Lower leg skin (tissue), 4 donors: ENCODE results near the gene RAB7A. TPM values are rescaled to one million over a fixed set of nuclear protein-coding genes. Genes with fewer than 3 reads are reported as not detected.

Experiments
- DNase-seq, 2 donors: peaks; one replicate each; pipeline ENCODE4 v3.0.0-alpha.2; 2019; ENCODE audit warnings: low spot score in 2 of 2
- H3K4me3 ChIP-seq: fragments of 200-600 bp; sonication (generic); 2 replicates; pipeline ENCODE4 v1.5.1; 2017; ENCODE audit warnings: mild to moderate bottlenecking, low read depth; ENCODE audit not compliant: poor library complexity, severe bottlenecking
- POLR2A ChIP-seq, 2 donors: fragments of 450-650 bp; IDR thresholded peaks; one replicate each; pipeline ENCODE4 v1.6.1; 2016 to 2017; ENCODE audit warnings: antibody characterized with exemption in 2 of 2, mild to moderate bottlenecking in 1 of 2, moderate library complexity in 1 of 2
- WGBS, 2 donors: methylation state at CpG; one replicate each; pipeline ENCODE4 v1.1.5; 2018; 5-methylcytosine and 5-hydroxymethylcytosine counted together
- intact Hi-C: fragments of 100-400 bp; cut with DNase I; formaldehyde crosslinking; loops from one replicate; pipeline ENCODE4 v1.15.0; 2023; ENCODE audit warnings: low total_unique reads
- total RNA-seq, 4 donors: library from RNA; depleted of rRNA; stranded (reverse); fragments of >200 nt; gene quantifications; one replicate each; pipeline ENCODE4 v1.1.0, GENCODE V29; 2016
- TF ChIP-seq, protein P1 (sequence below), 3 donors: fragments of 450-650 bp; IDR thresholded peaks; one replicate each; pipeline ENCODE4 v1.5.1; 2016; ENCODE audit warnings: antibody characterized with exemption in 3 of 3, mild to moderate bottlenecking in 3 of 3, moderate library complexity in 2 of 3

RAB7A gene
- total RNA-seq, 4 donors from 2014 or later, result 82.0 to 127 (median 114) TPM

DNA sequence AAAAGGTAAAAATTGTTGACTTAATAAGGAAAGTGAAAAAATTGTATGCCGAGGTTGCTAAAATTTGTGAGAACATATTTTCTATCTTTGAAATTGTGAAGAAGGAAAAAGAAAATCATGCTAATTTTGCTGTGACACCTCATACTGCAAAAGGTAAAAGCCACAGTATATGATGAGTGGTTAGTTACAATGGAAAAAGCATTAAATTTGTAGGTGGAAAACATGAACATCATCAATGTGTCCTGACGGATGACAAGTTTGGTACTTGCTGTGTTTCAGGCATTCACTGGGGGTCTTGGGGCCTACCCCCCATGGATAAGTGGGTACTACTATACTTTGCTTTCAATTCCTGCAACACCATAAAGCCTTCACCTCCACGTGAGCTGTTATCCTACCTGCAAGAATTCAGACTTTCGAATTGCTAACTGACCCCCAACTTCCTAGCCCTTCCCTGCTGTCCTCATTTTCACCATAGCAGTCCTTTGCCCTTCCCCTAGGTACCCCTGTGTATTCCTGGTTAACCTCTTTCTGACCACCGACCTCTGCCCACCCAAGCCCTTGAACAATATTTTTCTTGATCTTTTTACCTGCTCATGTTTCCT is 62.4 kb downstream of the RAB7A start:
- 86 to 93% methylated on average over 5 of the region's 5 CpGs for WGBS, 2 donors
- no peak for DNase-seq
- no peak for TF ChIP-seq POLR2A (IDR thresholded peaks at IDR 0.05)
- TF ChIP-seq, protein P1, sequence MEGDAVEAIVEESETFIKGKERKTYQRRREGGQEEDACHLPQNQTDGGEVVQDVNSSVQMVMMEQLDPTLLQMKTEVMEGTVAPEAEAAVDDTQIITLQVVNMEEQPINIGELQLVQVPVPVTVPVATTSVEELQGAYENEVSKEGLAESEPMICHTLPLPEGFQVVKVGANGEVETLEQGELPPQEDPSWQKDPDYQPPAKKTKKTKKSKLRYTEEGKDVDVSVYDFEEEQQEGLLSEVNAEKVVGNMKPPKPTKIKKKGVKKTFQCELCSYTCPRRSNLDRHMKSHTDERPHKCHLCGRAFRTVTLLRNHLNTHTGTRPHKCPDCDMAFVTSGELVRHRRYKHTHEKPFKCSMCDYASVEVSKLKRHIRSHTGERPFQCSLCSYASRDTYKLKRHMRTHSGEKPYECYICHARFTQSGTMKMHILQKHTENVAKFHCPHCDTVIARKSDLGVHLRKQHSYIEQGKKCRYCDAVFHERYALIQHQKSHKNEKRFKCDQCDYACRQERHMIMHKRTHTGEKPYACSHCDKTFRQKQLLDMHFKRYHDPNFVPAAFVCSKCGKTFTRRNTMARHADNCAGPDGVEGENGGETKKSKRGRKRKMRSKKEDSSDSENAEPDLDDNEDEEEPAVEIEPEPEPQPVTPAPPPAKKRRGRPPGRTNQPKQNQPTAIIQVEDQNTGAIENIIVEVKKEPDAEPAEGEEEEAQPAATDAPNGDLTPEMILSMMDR (IDR thresholded peaks at IDR 0.05), result no peak
- intact Hi-C loops, result no loop called here
- H3K4me3 ChIP-seq, result no peak overlapping the region

DNA sequence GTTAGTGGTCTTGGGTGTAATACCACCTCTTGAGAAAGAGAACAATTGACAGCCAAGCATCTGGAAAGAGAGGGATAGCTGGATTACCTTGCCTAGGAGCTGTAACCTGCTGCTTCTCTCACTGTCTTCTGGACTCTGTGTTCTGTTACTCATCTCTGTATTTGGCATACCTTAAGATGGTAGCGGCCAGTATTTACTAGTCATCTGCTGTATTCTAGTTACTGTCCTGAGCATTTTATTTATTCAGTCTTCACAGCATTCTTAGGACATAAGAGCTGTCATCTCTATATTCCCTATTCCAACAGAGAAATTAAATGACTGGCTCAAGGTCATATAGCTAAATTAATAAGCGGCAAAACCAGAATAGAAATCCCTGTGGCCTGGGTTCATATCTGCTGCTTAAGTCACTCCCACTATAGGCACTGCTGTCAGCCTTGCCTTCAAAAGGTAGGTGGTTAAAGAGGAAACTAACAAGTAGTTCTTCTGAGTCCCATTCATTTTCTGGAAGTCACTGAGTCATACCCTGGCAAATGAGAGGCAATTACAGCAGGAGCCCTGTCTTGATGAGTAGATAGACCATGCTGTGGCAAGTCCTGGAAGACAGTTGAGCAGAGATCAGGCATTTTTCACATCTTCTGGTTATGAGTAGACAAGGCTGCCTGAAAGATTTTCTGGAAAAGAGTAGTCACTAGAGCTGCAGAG is 68.2 kb downstream of the RAB7A start:
- TF ChIP-seq POLR2A (IDR thresholded peaks at IDR 0.05), result no peak
- TF ChIP-seq, protein P1 (IDR thresholded peaks at IDR 0.05), result no peak
- intact Hi-C loops, result no loop called here
- DNase-seq, result no peak
- 56 to 68% methylated on average over 2 of the region's 2 CpGs for WGBS, 2 donors
- H3K4me3 ChIP-seq, result no peak overlapping the region

DNA sequence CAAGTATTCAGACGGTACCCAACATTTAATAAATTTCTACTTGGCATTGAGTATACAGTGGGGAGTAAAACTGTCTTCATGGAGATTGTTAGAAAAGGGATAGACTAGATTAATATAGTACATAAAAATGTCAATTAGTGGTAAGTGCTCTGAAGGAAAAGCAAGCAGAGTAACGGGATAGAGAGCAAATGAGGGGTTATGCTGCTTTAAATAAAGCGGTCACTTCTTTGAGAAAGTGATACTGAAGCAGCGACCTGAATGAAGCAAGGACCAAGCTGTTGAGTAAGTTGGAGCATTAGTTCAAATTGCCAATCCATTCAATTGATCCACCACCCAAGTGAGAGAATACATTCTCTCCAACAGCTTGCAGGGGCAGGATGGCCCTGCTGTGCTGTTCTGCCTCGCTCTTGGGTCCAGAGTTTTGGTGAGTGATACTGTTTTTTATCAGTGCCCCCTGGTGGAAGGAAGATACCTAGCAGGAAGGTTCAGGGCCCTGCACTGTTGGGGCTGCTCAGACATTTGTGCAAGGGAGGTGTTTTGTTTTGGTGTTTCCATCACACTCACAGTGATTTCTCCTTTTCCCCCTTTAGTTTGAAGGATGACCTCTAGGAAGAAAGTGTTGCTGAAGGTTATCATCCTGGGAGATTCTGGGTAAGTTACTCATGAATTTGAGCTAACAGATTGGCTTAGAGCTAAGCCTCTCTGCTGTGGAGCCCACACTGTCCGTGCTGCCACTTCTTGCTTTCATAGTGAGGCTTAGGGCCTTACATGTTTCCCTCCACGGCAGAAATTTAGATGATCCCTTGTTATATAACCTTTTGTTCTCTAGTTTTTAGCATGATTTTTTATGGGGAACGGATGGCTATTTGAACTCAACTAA is 69.0 kb downstream of the RAB7A start:
- DNase-seq, result peak in 1 of 2 donors; percentile 64
- H3K4me3 ChIP-seq, result no peak overlapping the region
- intact Hi-C loops, result loop anchor here (5.0 kb wide), 1 partner anchor 118 kb away; no protein-coding TSS in a partner anchor
- WGBS, 2 donors, result 50 to 53% methylated on average over 8 of the region's 8 CpGs
- no peak for TF ChIP-seq POLR2A (IDR thresholded peaks at IDR 0.05)
- TF ChIP-seq, protein P1 (IDR thresholded peaks at IDR 0.05), result no peak

DNA sequence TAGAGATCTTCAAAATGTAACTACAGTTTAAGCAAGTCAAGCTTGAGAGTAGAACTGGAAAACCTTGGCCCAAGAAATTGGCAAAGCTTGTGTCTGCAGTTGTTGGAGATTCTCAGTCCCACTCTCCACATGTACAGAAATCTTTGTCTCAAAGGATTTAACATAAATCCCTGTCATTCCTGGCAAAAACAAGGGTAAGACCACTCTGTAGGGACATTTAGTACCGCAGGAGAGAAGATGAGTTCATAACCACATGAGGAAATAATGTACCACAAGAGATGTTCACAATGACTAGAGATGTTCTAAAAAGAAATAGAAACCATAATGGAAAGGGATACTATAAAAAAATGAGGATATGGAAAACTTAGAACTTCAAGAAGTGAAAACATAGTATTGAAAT is 73.7 kb downstream of the RAB7A start:
- TF ChIP-seq, protein P1 (IDR thresholded peaks at IDR 0.05), result no peak
- TF ChIP-seq POLR2A (IDR thresholded peaks at IDR 0.05), result no peak
- no peak for DNase-seq
- no peak overlapping the region for H3K4me3 ChIP-seq
- intact Hi-C loops, result loop anchor here (5.0 kb wide), 1 partner anchor 122 kb away; no protein-coding TSS in a partner anchor
- WGBS, 2 donors, result 80 to 85% methylated on average over 1 of the region's 1 CpG

DNA sequence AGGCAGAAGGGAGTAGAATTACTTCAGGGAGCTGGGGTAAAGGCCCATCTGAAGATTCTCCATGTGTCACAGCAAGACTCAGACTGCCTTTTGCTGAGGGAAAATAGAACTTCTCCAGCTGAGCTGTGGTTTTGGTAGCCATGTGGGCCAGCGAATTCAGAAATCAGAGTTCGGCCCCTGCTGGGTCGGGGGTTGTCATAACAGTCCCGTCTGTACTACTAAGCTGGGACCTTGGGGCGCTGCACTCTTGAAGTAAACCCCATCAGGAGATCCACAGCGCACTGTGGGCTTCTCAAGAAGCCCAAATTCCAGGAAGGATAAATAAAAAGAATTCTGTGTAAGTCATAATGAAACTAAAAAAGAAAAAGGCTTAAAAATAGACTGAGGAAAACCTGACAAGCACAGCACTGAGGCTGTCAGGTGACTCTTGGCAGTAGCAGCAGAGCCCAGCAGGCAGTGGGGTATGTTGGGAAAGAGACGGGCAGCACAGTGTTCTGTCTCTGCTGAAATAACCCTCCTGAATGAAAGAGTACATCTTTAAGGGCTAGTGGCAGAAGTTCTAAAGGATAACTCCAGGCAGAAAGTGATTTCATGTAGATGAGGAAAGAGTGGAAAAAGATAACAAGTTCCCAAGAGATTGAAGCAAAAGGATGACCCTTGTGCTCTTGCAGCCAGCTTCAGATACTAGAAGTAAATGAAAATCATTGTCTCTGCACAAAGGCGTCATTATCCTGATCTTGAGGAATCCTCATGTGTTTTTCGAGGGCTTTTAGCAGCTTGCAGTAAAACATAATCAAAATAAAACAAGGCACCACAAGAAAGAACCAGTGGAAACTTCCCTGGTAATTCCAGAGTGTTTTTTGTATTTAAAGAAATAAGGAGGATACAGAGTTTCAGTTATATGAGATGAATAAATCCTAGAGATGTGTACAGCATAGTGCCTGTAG is 74.5 kb downstream of the RAB7A start:
- no peak overlapping the region for H3K4me3 ChIP-seq
- intact Hi-C loops, result no loop called here
- no peak for DNase-seq
- TF ChIP-seq, protein P1 (IDR thresholded peaks at IDR 0.05), result no peak
- no peak for TF ChIP-seq POLR2A (IDR thresholded peaks at IDR 0.05)
- WGBS, 2 donors, result 85 to 88% methylated on average over 9 of the region's 9 CpGs
